NCI-H69 (cell line): ENCODE data around the gene KIAA0930.
A peak's percentile ranks its signal among the peaks of the same experiment; 100 is the strongest.
"Not testable (repeated sequence)": the region's sequence is repeated elsewhere in the genome, so short reads cannot be mapped to it uniquely, and the experiment has no call there.

Experiments
- DNase-seq: peaks from one replicate; lab custom pipeline; 2025; lab: John Stamatoyannopoulos, UW

The KIAA0930 gene

DNA sequence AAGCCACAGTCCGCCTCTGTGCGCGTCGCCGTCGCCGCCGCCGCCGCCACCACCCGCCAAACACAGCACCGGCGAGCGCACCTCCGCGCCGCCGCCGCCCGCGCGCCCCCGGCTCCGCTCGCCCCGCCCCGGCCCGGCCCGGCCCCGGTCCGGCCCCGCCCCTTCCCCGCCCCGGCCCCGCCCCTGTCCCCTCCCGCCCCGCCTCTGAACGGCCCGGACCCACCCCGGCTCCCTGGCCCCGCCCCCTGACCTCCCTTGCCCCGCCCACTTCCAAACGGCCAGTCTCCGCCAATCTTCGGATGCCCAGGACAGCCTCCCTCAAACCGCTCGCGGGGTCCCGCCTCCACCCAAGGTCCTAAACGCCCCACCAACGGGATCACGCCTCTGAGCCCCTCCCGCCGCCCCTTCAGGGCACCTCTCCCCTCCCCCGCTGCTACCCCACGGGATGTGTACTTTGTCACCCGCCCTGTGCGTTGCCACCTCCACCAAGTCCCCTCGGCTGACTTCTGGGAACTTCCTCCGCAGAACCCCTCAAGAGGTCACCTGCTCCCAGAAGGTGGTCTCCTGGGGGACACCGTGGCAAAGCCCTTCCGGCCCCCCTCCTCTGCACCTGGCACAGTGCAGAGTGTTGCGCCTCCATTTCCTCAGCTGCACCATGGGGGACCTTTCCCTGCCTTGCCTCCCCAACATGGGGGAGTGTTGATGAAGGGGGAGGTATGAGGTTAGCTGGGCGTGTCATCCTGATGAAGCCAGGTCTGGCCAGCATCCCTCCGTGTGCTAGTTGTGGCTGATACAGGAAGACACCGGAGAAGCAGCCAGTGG lies at the start of gene KIAA0930:
Gene KIAA0930 (minus strand): TSS at position 85 of the 822 bp plus-strand sequence. CDS start 191 bp downstream, outside the sequence.
- DNase-seq, result peak; percentile 88

DNA sequence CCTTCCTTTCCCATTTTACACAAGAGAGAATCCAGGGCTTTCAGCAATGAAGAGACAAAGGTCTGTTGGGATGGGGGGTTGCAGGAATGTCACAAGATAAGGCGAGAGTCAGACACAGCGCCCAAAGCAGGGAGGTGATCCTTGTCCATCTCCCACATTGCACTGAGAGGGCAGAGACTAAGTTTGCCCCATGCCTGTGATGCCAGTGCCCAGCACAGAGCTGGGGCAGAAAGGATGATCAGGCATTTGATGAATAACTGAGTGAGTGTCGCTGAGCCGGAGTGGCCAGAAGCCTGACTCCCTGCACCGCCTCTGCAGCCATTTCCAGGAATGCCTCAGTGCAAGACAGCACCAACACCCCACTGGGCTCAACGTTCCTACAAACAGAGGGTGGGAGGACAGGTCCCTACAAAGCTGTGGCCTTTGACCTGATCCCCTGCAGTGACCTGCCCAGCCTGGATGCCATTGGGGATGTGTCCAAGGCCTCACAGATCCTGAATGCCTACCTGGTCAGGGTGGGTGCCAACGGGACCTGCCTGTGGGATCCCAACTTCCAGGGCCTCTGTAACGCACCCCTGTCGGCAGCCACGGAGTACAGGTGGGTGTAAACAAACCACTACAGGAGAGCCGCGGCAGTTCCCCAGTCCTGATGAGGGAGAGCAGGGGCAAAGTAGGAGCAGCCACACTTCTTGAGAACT lies 46.3 kb upstream of the KIAA0930 start:
- DNase-seq, result no peak

DNA sequence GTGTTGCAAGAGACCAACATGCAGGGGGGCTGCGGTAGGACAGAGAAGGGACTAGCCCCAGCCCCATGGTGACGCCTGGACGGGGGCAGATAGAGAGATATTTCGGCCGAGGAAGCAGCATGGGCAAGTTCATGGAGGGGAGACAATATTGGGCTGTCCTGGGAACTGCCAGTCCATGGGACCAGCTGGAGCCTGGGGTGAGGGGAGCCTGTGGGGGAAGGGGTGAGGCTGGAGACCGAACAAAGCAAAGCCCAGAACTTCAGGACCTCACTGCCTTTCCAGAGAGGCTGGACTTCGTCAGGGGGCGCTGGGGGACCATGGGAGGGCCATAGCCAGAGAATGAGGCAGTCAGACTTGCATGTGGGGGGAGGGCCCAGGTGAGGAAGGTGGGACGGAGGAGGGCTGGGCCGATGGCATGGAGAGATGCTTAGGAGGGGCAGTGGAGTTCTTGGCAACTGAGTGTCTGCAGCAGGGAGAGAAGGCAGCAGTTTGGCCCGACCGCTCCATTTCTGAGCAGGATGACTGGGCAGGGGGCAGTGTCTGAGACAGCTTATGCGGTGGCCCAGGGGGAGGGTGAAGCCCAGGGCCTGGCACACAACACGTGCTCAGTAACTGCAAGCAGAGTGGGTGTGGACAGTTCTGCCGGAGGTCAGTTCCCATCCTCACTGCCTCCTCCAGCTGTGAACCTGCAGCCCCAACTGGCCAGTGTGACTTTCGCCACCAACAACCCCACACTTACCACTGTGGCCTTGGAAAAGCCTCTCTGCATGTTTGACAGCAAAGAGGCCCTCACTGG lies 44.8 kb upstream of the KIAA0930 start:
- no peak for DNase-seq

DNA sequence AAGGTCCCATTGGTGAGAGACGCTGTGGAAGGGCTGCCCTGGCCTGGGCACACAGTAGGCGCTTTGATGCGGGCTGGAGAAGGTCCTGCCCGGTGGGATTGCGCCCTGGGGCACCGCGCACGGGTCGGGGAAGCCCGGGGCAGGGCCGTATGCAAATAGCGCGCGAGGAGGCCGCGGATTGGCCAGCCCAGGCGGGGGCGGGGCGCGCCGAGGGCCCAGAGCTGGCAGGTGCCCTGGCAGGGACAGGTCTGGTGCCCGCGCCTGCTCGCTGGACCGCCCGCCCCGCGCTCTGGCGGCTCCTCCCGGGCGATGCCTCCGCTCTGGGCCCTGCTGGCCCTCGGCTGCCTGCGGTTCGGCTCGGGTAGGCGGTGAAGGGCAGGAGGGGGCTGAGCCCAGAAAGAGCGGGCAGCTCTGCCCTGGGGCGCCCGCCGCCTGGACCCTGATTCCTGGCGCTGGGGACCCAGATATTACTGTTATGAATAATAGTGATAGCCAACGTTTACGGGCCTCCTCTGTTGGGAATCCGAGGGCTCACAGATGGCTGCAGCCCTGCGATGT lies 44.1 kb upstream of the KIAA0930 start, which contains the start of gene UPK3A:
Gene UPK3A (plus strand): TSS at position 245 of the 558 bp plus-strand sequence. CDS start 65 bp downstream, at position 310.
- DNase-seq, result peak; percentile 78

DNA sequence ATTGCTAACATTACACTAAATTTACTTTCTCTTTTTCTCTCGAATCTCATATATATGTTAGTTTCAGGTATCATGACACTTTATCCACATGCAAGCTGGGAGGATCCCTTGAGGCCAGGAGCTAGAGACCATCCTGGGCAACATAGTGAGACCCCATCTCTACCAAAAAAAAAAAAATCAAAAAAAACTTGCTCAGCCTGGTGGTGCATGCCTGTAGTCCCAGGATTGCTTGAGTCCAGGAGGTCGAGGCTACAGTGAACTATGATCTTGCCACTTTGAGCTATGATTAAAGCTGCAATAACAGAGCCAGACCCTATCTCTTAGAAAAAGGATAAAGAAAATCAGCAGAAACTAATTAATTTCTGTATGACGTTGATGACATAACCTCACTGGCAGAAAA lies 40.3 kb upstream of the KIAA0930 start:
- no peak for DNase-seq

DNA sequence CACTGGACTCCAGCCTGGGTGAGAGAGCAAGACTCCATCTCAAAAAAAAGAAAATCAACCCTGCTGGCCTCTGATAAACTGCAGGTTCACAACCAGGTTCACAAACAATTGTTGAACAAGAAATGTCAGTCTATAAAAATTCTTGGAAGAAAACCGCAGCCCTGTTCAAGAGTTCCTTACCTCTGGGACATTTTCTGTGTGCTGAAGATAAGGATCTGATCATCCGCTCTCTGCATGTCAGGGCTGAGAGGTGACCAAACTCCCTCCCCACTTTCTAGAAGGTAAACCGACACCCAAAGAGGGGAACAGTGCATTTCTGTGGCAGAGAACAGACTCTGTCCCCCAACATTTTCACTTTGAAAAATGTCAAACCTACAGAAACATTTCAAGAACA lies 39.9 kb upstream of the KIAA0930 start:
- no peak for DNase-seq

GRCh38 chr22:45278125-45278524 lies 37.4 kb upstream of the KIAA0930 start:
- no peak for DNase-seq

GRCh38 chr22:45277720-45278119 lies 37.0 kb upstream of the KIAA0930 start:
- not testable (repeated sequence) for DNase-seq

- peak; percentile 73 for DNase-seq
These were observed 35.9 kb upstream of the KIAA0930 start for GRCh38 chr22:45276507-45277105.

GRCh38 chr22:45273452-45274075 lies 32.9 kb upstream of the KIAA0930 start:
- DNase-seq, result no peak

GRCh38 chr22:45272498-45272897 lies 31.8 kb upstream of the KIAA0930 start:
- DNase-seq, result no peak

DNA sequence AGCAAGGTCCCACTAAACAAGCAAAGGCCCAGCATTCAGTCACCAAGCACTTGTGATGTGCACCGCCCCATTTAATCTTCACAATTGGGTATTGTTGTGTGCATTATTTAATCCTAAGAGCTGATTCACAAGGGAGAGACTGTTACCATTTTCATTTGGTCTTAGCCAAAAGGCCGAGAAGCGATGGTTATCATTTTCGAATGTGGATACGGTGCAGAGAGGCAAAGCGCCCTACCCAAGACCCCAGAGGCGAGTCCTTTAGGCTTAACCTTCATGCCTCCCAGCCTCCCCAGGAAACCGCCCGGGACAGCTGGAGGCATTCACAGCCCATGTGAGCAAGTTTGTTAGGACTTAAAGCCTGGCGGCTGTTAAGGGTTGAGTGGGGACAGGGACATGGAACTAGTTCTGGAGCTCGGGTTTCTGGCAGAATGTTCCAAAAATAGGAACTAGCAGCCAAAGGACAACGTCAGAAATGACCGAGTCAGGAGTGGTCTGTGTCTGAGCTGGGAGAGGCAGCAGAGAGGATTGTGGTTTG lies 31.0 kb upstream of the KIAA0930 start:
- peak; percentile 44 for DNase-seq

DNA sequence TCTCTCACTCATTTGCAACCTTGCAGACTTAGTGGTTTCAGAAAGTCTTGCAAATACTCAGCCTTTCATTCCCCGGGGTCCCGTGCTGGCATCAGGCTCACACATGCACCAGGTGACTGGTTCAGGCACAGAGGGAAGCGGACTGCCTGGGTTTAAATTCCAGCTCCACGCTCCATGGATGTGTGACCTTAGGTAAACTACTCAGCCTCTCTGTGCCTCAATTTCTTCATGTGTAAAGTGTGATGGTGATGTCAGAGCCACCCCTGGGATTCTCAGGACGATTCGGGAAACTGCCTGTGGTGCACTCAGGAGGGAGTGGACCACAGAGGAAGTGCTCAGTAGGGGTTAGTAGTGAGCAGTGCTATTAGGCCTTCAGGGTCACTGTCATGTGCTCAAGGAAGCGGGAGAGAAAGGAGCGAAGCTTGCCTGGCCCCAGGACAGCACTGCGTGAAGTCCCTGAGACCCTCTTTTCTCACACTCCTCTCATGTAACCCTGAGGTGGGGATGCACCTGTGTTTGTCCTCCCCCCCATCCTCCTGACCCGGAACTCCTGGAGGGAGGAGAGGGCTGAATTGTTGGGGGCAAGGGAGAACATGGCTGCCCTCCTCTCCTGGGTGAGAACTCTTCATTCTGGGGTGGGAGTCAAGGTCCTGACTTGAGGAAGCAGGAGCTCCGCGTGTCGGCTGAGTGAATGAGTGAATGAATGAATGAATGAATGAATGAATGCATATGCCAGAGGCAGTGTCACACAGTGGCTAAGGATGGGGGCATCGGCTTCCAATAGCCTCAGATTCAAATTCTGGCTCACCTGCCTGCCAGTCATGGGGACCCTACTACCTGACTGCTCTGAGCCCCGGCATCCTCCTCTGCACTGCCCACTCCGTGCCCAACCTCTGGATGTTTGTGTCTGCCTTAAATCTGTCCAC lies 29.7 kb upstream of the KIAA0930 start:
- DNase-seq, result peak; percentile 18

DNA sequence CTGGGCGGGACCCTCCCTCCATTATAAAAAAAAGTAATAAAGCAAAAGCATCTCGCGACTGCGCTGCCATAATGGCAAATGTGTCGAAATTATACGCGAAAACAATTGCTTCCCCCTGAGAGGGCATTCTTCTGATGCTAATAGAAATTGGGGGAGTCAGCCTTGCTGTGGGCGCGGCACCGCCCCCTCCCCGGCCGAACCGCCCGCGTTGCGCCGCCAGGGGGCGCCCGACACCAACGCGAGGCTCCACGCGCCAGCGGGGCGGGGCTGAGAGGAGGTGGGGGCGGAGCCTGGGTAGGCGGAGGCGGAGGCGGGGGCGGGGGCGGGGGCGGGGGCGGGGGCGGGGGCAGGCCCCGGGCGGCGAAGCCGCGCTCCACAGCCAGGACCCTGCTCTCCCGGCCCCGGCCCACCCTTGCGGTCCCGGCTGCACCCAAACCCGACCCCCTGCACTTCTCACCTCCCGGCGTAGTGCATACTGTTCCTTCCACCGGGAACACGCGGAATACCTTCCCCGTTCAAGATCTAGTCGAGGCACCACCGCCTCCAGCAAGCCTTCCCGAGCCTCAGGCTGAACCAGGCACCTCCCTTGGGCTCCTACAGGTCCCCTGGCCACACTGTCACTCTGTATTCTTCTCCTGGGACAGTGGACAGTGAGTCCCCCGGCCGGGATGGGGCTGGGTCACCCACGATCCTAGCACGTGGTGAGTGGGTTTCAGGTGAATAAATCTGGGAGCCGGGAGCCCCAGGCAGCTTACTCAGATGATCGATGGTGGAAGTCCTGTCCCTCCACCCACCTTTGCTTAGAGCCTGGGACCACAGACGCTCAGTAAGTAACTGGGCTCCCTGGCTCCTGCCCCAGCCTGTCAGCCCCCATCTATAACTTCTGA lies 28.5 kb upstream of the KIAA0930 start:
- DNase-seq, result peak; percentile 88

GRCh38 chr22:45268167-45268957 lies 27.7 kb upstream of the KIAA0930 start:
- DNase-seq, result peak; percentile 76

GRCh38 chr22:45265535-45265934 lies 24.8 kb upstream of the KIAA0930 start:
- no peak for DNase-seq

- DNase-seq, result no peak
These were observed 23.0 kb upstream of the KIAA0930 start for GRCh38 chr22:45263463-45264269.
